ENCODE results near the gene CUL4A. TPM values are rescaled to one million over a fixed set of nuclear protein-coding genes. Genes with fewer than 3 reads are reported as not detected.

The CUL4A gene
- total and polyA plus RNA-seq, 9 of the 15 experiments (the other 6 are each of a cell fraction or from before 2014, with no cell fraction given) = 21.1 to 92.0 (median 63.2) TPM

DNA sequence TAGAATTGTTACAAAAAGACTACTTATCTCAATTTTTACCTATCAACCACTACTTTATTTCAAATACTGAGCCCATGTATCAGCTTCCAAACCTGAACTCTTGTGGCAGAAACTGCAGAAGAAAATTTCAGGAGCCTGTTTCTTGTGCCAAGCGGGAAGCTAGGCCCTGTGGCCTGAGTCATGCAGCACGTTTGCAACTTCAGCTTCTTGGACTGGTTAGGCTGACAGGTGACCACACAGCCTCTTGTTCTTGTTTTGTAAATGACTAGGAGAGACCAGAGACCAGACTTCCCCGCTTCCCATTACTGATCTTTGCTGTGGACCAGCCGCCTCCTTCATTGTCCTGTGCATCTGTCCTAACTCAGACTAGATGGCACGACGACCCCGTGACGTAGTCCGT lies 84.3 kb downstream of the CUL4A start:
- Histone ChIP-seq H3K9ac (ENCODE audit: insufficient read depth in 1 of 2, low read depth in 2 of 2, low read length in 2 of 2) (no peak overlapping the region), H3K27me3 (ENCODE audit: control insufficient read depth in 2 of 2, insufficient read depth in 2 of 2, low read length in 2 of 2) (peaks cover 7 to 11% of the 10 kb centered on the region in 2 experiments; a peak in 3 of 5 replicates), H3K4me1 (replicated peaks in 1 of 2; ENCODE audit: control insufficient read depth in 2 of 2, insufficient read depth in 2 of 2, low read length in 2 of 2) (peaks cover 4 to 25% of the 10 kb centered on the region in 2 experiments; a peak in 4 of 5 replicates), H4K20me1 (replicated peaks; ENCODE audit: control insufficient read depth, insufficient read depth, low read length) (0 out of 2 replicates have a peak, but pooled peaks cover 3% of the 10 kb centered on the region), H3K9me3 (replicated peaks; ENCODE audit: control insufficient read depth, insufficient read depth, low read depth, low read length) (no peaks in the 10 kb centered on the region), H3K4me3 (no peak overlapping the region), H3K9me1 (ENCODE audit: control insufficient read depth, insufficient read depth, low read length) (no peaks in the 10 kb centered on the region), H3K79me2 (ENCODE audit: control insufficient read depth, insufficient read depth, low read length) (peaks cover 15% of the 10 kb centered on the region), H3K27ac (ENCODE audit: extremely low read depth, low read depth, low read length) (no peak overlapping the region), H3K4me2 (ENCODE audit: insufficient read depth, low read length) (no peak overlapping the region), H2AFZ (ENCODE audit: low read depth, low read length) (no peak overlapping the region), H3K36me3 (ENCODE audit: control insufficient read depth, insufficient read depth, low read length) (peaks cover 2% of the 10 kb centered on the region; the same call in 1 of the 3 replicates)
- FAIRE-seq (no peak), DNase-seq (ENCODE audit: extremely low read depth in 1 of 4, low spot score in 3 of 4) (no peak), ATAC-seq (no peak)
- intact Hi-C loops (cut with micrococcal nuclease) (no loop called here), in situ Hi-C loops (cut with MboI) (no loop called here)
- WGBS (ENCODE audit: insufficient coverage, low coverage, missing lambda C conversion rate) = 51% methylated on average over 8 of the region's 9 CpGs
- no TSS peak for BruUV-seq (replicated peaks)
- POLR2A ChIA-PET = no interaction called here
- CTCF ChIA-PET (ENCODE audit: low intra/inter-chr PET ratio) = no interaction called here
- TF ChIP-seq ZNF274 (IDR thresholded peaks at IDR 0.05; ENCODE audit: borderline replicate concordance, low read depth, low read length) (no peak), FIP1L1 (IDR thresholded peaks at IDR 0.05; ENCODE audit: low read depth, low read length, poor library complexity, severe bottlenecking) (no peak), NCOA1 (IDR thresholded peaks at IDR 0.05; ENCODE audit: low read depth) (no peak), GTF2E2 (tag; IDR thresholded peaks at IDR 0.05) (no peak), SETDB1 (IDR thresholded peaks at IDR 0.05; ENCODE audit: low read length) (no peak), MAZ (CRISPR knock-in tag; conservative IDR thresholded peaks at IDR 0.05 in 1 of 2, IDR thresholded peaks at IDR 0.05 in 1 of 2) (no peak)
- TF ChIP-seq, protein P1, sequence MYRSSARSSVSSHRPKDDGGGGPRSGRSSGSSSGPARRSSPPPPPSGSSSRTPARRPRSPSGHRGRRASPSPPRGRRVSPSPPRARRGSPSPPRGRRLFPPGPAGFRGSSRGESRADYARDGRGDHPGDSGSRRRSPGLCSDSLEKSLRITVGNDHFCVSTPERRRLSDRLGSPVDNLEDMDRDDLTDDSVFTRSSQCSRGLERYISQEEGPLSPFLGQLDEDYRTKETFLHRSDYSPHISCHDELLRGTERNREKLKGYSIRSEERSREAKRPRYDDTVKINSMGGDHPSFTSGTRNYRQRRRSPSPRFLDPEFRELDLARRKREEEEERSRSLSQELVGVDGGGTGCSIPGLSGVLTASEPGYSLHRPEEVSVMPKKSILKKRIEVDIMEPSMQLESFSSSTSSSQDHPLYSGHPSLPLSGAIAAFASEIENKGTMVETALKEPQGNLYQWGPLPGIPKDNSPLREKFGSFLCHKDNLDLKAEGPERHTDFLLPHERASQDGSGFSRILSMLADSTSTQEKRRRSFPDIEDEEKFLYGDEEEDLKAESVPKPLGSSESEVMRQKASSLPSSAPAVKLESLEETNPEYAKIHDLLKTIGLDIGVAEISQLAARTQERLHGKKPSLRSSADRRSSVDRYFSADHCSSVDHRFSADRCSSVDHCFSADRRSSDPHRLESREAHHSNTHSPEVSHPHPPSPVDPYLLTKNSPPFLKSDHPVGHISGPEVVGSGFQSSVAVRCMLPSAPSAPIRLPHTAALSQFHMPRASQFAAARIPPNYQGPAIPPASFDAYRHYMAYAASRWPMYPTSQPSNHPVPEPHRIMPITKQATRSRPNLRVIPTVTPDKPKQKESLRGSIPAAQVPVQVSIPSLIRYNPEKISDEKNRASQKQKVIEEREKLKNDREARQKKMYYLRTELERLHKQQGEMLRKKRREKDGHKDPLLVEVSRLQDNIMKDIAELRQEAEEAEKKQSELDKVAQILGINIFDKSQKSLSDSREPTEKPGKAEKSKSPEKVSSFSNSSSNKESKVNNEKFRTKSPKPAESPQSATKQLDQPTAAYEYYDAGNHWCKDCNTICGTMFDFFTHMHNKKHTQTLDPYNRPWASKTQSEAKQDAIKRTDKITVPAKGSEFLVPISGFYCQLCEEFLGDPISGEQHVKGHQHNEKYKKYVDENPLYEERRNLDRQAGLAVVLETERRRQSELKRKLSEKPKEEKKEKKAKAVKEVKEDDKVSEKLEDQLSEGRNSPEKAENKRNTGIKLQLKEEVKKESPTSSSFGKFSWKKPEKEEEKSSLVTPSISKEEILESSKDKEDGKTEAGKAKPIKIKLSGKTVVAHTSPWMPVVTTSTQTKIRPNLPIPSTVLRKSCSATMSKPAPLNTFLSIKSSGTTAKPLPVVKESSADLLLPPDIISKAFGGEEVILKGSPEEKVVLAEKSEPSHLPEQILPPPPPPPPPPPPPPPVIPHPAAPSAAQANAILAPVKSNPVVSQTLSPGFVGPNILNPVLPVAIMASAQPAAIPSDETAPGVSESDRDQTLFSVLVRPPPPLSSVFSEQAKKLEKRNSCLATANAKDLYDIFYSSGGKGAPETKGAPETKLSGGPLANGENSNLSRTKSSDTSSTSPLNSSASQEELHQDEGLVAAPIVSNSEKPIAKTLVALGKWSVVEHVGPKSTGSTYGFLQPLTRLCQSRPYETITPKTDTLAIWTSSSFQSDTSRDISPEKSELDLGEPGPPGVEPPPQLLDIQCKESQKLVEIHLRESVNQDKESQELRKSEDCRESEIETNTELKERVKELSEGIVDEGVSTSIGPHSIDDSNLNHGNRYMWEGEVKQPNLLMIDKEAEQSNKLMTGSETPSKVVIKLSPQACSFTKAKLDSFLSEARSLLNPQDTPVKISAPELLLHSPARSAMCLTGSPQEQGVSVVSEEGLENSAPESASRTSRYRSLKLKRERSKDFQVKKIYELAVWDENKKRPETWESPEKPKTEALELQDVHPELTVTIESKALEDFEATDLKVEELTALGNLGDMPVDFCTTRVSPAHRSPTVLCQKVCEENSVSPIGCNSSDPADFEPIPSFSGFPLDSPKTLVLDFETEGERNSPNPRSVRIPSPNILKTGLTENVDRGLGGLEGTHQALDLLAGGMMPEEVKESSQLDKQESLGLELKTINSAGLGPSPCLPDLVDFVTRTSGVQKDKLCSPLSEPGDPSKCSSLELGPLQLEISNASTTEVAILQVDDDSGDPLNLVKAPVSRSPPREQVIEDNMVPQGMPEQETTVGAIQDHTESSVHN (IDR thresholded peaks at IDR 0.05; ENCODE audit: borderline replicate concordance in 1 of 2, low read depth in 1 of 2) = no peak
- TF ChIP-seq, protein P2, sequence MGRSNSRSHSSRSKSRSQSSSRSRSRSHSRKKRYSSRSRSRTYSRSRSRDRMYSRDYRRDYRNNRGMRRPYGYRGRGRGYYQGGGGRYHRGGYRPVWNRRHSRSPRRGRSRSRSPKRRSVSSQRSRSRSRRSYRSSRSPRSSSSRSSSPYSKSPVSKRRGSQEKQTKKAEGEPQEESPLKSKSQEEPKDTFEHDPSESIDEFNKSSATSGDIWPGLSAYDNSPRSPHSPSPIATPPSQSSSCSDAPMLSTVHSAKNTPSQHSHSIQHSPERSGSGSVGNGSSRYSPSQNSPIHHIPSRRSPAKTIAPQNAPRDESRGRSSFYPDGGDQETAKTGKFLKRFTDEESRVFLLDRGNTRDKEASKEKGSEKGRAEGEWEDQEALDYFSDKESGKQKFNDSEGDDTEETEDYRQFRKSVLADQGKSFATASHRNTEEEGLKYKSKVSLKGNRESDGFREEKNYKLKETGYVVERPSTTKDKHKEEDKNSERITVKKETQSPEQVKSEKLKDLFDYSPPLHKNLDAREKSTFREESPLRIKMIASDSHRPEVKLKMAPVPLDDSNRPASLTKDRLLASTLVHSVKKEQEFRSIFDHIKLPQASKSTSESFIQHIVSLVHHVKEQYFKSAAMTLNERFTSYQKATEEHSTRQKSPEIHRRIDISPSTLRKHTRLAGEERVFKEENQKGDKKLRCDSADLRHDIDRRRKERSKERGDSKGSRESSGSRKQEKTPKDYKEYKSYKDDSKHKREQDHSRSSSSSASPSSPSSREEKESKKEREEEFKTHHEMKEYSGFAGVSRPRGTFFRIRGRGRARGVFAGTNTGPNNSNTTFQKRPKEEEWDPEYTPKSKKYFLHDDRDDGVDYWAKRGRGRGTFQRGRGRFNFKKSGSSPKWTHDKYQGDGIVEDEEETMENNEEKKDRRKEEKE (IDR thresholded peaks at IDR 0.05; ENCODE audit: borderline replicate concordance in 1 of 2, control insufficient read depth in 1 of 2, low read depth in 2 of 2, low read length in 1 of 2) = no peak

Measured in K562 (cell line).